Breast epithelium (tissue), 4 donors: ENCODE results near the gene NINJ2. TPM values are rescaled to one million over a fixed set of nuclear protein-coding genes. Genes with fewer than 3 reads are reported as not detected.

ENCODE experiments used
- DNase-seq, 2 donors: peaks; one replicate each; pipeline ENCODE4 v3.0.0-alpha.2; 2019; ENCODE audit warnings: low spot score in 2 of 2
- H3K27ac ChIP-seq, 2 donors: fragments of 200-600 bp; sonication (generic) in 1 of 2; one replicate each; pipeline ENCODE4 v1.5.1; 2016 to 2019; ENCODE audit warnings: mild to moderate bottlenecking in 1 of 2
- H3K27me3 ChIP-seq, 2 donors: fragments of 200-600 bp; sonication (generic) in 1 of 2; one replicate each; pipeline versions ENCODE4 v1.5.1 to v1.6.0; 2017 to 2019; ENCODE audit warnings: control low read depth in 1 of 2, mild to moderate bottlenecking in 1 of 2
- H3K36me3 ChIP-seq: fragments of 200-600 bp; one replicate; pipeline ENCODE4 v1.5.1; 2019
- H3K4me1 ChIP-seq, 2 donors: fragments of 200-600 bp; sonication (generic); one replicate each; pipeline ENCODE4 v1.5.1; 2016 to 2019; ENCODE audit warnings: control low read depth in 1 of 2
- H3K4me3 ChIP-seq, 3 donors: fragments of 200-600 bp; sonication (generic); 1 replicate in 2 of 3; 2 replicates in 1 of 3; pipeline ENCODE4 v1.5.1; 2016 to 2019; ENCODE audit warnings: mild to moderate bottlenecking in 3 of 3, moderate library complexity in 2 of 3
- H3K9me3 ChIP-seq, 2 donors: fragments of 200-600 bp; sonication (generic) in 1 of 2; one replicate each; pipeline ENCODE4 v1.5.1; 2016 to 2019; ENCODE audit warnings: control low read depth in 1 of 2
- POLR2A ChIP-seq: fragments of 450-650 bp; IDR thresholded peaks from one replicate; pipeline ENCODE4 v1.6.1; 2016; ENCODE audit warnings: antibody characterized with exemption, mild to moderate bottlenecking, moderate library complexity
- POLR2AphosphoS5 ChIP-seq, 3 donors: sonication (generic); formaldehyde crosslinking; IDR thresholded peaks; one replicate each; pipeline ENCODE4 v1.6.1; 2017; ENCODE audit warnings: antibody characterized with exemption in 3 of 3
- intact Hi-C: fragments of 100-400 bp; cut with DNase I; formaldehyde crosslinking; loops from one replicate; pipeline ENCODE4 v1.15.1; 2023; ENCODE audit warnings: low total_unique reads
- total RNA-seq, 3 donors: library from RNA; depleted of rRNA; stranded (reverse); fragments of >200 nt; gene quantifications; one replicate each; pipeline ENCODE4 v1.1.0, GENCODE V29; 2016
- TF ChIP-seq, protein P1 (sequence below), 3 donors: fragments of 450-650 bp; IDR thresholded peaks; one replicate each; pipeline ENCODE4 v1.5.1; 2016 to 2017; ENCODE audit warnings: antibody characterized with exemption in 3 of 3, mild to moderate bottlenecking in 3 of 3, moderate library complexity in 3 of 3

Gene NINJ2
- total RNA-seq, 3 donors from 2014 or later: 6.3 to 17.0 (median 6.9) TPM

GRCh38 chr12:585062-586061 is 77.9 kb downstream of the NINJ2 start:
- Histone ChIP-seq H3K36me3 (no peaks in the 10 kb centered on the region), H3K4me3 (no peak overlapping the region), H3K27ac (no peak overlapping the region), H3K27me3 (no peaks in the 10 kb centered on the region), H3K4me1 (no peaks in the 10 kb centered on the region), H3K9me3 (no peaks in the 10 kb centered on the region)
- TF ChIP-seq POLR2A (no peak), POLR2AphosphoS5 (IDR thresholded peaks at IDR 0.05) (no peak)
- TF ChIP-seq, protein P1, sequence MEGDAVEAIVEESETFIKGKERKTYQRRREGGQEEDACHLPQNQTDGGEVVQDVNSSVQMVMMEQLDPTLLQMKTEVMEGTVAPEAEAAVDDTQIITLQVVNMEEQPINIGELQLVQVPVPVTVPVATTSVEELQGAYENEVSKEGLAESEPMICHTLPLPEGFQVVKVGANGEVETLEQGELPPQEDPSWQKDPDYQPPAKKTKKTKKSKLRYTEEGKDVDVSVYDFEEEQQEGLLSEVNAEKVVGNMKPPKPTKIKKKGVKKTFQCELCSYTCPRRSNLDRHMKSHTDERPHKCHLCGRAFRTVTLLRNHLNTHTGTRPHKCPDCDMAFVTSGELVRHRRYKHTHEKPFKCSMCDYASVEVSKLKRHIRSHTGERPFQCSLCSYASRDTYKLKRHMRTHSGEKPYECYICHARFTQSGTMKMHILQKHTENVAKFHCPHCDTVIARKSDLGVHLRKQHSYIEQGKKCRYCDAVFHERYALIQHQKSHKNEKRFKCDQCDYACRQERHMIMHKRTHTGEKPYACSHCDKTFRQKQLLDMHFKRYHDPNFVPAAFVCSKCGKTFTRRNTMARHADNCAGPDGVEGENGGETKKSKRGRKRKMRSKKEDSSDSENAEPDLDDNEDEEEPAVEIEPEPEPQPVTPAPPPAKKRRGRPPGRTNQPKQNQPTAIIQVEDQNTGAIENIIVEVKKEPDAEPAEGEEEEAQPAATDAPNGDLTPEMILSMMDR (IDR thresholded peaks at IDR 0.05): no peak
- DNase-seq: no peak
- intact Hi-C loops: no loop called here

GRCh38 chr12:583251-583869 is 79.9 kb downstream of the NINJ2 start:
- H3K4me3 ChIP-seq: no peak overlapping the region
- intact Hi-C loops: no loop called here
- no peaks in the 10 kb centered on the region for H3K36me3 ChIP-seq
- H3K27me3 ChIP-seq: no peaks in the 10 kb centered on the region
- no peak for DNase-seq
- H3K4me1 ChIP-seq: no peaks in the 10 kb centered on the region
- H3K27ac ChIP-seq: no peak overlapping the region
- no peak for TF ChIP-seq POLR2A
- TF ChIP-seq, protein P1 (IDR thresholded peaks at IDR 0.05): no peak
- no peak for TF ChIP-seq POLR2AphosphoS5 (IDR thresholded peaks at IDR 0.05)
- no peaks in the 10 kb centered on the region for H3K9me3 ChIP-seq

DNA sequence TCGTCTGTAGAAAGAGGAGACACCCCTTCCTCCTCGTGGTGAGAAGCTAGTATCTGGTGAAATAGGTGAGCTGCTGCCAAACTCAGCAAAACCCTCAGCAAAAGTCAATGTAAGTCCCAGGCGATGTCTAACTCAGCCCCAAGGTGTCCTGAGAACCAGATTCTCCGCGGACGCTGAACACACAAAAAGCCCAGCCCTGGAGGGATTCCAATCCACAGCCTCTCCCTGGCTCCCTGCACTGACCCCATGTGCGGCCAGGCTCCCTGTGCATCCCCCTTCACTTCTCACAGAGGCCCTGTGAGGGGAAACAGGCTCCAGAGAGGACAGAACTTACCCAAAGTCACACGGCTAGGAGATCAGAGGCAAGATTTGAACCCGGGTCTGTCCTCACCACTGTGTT is 81.5 kb downstream of the NINJ2 start:
- no peak for DNase-seq
- no peaks in the 10 kb centered on the region for H3K27me3 ChIP-seq
- intact Hi-C loops: no loop called here
- TF ChIP-seq POLR2AphosphoS5 (IDR thresholded peaks at IDR 0.05) (no peak), POLR2A (no peak)
- TF ChIP-seq, protein P1 (IDR thresholded peaks at IDR 0.05): no peak
- no peak overlapping the region for H3K27ac ChIP-seq
- no peak overlapping the region for H3K4me3 ChIP-seq
- no peaks in the 10 kb centered on the region for H3K4me1 ChIP-seq
- no peaks in the 10 kb centered on the region for H3K9me3 ChIP-seq
- no peaks in the 10 kb centered on the region for H3K36me3 ChIP-seq

DNA sequence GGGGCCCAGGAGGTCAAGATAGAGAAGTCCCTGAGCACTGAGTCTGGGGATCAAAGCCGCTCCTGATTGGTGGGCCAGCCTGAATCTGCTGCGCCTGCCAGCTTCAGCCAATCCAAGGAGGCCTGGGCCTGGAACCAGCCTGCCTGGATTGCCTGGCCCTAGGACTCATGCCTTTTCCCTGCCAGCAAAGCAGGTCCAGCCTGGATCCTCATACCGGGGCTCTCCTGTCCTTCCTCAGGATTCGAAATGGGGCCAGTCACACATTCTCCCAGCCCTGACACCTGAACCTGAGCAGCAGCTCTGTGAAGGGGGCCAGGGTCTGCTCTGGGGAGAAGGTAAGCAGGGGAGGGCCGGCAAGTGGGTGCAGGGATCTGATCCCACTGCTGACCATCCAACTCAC is 81.9 kb downstream of the NINJ2 start:
- no peak for DNase-seq
- intact Hi-C loops: no loop called here
- Histone ChIP-seq H3K9me3 (no peaks in the 10 kb centered on the region), H3K4me1 (no peaks in the 10 kb centered on the region), H3K36me3 (no peaks in the 10 kb centered on the region), H3K27me3 (no peaks in the 10 kb centered on the region), H3K4me3 (no peak overlapping the region), H3K27ac (no peak overlapping the region)
- no peak for TF ChIP-seq POLR2A
- TF ChIP-seq, protein P1 (IDR thresholded peaks at IDR 0.05): no peak
- TF ChIP-seq POLR2AphosphoS5 (IDR thresholded peaks at IDR 0.05): no peak

DNA sequence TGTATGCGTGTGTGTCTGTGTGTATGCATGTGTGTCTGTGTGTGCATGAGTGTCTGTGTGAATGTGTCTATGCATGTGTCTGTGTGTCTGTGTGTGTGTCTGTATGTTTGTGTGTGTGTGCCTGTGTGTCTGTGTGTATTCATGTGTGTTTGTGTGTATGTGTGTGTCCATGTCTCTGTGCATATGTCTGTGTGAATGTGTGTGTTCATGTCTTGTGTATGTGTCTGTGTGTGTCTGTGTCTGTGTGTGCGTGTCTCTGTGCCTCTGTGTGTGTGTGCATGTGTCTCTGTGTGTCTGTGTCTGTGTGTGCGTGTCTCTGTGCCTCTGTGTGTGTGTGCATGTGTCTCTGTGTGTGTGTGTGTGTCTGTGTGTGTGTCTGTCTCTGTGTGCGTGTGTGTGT is 82.4 kb downstream of the NINJ2 start:
- no peak for DNase-seq

More for the DNA sequence above, 82.4 kb downstream of the NINJ2 start:
- Histone ChIP-seq H3K36me3 (no peaks in the 10 kb centered on the region), H3K4me1 (no peaks in the 10 kb centered on the region), H3K27me3 (no peaks in the 10 kb centered on the region), H3K4me3 (no peak overlapping the region), H3K27ac (no peak overlapping the region), H3K9me3 (no peaks in the 10 kb centered on the region)
- intact Hi-C loops: no loop called here
- TF ChIP-seq POLR2A (no peak), POLR2AphosphoS5 (IDR thresholded peaks at IDR 0.05) (no peak)
- TF ChIP-seq, protein P1 (IDR thresholded peaks at IDR 0.05): no peak
